LNCAP (cell line): ENCODE measurements around the gene CEP112.

ENCODE experiments used
- TF ChIP-seq, protein P1 (sequence below): fragments of 450-650 bp; IDR thresholded peaks from 2 replicates; pipeline ENCODE4 v1.5.1; 2017; ENCODE audit warnings: mild to moderate bottlenecking

CEP112 gene

DNA sequence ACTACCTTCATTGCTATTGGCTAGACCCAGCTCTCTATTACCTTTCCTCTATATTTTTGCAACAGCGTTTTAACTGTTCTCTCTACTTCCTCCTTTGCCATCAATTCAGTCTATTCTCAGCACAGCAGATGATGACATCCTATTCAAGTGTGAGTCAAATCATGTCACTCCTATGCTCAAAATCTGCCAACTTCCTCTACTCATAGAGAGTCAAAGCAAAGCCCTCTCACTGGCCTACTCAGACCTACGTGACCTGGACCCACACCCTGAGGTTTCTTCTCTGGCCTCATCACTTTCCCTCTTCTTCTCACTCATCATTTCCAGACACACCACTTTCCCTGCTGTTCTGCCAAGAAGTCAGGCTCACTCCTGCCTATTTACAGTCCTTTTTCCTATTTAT, 341.4 kb downstream of the CEP112 start:
- TF ChIP-seq, protein P1, sequence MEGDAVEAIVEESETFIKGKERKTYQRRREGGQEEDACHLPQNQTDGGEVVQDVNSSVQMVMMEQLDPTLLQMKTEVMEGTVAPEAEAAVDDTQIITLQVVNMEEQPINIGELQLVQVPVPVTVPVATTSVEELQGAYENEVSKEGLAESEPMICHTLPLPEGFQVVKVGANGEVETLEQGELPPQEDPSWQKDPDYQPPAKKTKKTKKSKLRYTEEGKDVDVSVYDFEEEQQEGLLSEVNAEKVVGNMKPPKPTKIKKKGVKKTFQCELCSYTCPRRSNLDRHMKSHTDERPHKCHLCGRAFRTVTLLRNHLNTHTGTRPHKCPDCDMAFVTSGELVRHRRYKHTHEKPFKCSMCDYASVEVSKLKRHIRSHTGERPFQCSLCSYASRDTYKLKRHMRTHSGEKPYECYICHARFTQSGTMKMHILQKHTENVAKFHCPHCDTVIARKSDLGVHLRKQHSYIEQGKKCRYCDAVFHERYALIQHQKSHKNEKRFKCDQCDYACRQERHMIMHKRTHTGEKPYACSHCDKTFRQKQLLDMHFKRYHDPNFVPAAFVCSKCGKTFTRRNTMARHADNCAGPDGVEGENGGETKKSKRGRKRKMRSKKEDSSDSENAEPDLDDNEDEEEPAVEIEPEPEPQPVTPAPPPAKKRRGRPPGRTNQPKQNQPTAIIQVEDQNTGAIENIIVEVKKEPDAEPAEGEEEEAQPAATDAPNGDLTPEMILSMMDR = no peak

DNA sequence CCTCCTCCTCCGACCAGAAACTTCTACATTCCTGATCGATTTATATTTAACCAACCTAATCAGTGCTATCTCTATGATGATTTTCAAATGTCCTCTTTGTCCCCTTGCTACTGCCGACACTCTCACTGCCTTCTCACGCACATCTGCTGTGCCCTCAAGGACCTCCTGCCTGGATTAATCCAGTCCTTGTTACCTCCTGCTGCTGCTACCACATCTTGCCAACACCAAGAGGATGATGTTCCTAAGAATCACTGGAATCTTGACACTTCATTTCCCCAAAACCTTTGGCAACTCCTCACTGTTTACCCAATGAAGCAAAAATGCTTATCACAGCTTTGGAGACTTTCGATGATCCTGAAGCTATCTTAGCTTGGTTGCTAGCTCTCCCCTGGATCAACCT, 343.2 kb downstream of the CEP112 start:
- TF ChIP-seq, protein P1 = no peak

DNA sequence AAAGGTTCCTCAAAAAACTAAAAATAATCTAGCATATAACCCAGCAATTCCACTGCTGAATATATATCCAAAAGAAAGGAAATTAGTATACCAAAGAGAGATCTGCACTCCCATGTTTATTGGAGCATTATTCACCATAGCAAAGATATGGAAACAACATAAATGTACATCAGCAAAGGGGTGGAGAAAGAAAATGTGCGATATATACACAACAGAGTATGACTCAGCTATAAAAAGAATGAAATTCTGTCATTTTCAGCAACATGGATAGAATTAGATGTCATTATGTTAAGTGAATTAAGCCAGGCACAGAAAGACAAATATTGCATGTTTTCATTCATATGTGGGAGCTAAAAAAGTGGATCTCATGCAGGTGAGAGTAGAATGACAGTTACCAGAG, 350.8 kb downstream of the CEP112 start:
- TF ChIP-seq, protein P1 = no peak

DNA sequence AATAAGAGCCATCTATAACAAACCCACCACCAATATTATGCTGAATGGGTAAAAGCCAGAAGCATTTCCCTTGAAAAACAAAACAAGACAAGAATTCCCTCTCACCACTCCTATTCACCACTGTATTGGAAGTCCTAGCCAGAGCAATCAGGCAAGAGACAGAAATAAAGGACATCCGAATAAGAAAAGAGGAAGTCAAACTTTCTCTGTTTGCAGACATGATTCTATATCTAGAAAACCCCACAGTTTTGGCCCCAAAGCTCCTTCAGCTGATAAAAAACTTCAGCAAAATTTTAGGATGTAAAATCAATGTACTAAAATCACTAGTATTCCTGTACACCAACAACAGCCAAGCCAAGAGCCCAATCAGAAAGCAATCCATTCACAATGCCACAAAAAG, 358.7 kb downstream of the CEP112 start:
- TF ChIP-seq, protein P1 = no peak

DNA sequence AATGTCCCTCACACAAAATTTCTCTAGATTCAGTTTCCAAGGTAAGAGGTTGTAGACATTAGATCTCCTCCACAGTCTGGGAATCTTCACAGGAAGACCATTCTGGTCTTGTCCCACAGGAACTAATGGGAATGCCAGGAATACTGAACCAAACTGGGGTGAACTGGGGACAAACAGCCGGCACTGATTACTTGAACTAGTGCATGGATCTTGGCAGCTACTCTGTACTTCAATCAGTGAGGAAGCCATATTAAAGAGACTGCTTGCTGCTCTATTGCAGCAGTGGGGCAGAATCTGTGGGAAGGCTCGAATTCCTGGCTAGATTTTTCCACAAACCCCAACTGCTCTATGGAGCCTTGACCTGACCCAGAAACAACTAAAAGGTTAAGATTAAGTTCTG, 361.6 kb downstream of the CEP112 start:
- TF ChIP-seq, protein P1 = no peak

DNA sequence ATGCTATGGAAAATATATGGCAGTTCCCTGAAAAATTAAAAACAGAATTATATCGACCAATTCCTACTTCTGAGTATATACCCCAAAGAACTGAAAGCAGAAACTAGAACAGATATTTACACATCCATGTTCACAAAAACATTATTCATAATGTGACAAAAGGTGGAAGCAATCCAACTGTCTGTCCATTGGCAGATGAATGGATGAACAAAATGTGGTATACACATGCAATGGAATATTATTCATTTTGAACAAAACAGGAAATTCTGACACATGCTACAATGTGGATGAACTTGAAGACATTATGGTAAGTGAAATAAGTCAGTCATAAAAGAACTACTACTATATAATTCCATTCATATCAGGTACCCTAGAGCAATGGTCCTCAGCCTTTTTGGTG, 367.0 kb downstream of the CEP112 start:
- TF ChIP-seq, protein P1 = no peak

DNA sequence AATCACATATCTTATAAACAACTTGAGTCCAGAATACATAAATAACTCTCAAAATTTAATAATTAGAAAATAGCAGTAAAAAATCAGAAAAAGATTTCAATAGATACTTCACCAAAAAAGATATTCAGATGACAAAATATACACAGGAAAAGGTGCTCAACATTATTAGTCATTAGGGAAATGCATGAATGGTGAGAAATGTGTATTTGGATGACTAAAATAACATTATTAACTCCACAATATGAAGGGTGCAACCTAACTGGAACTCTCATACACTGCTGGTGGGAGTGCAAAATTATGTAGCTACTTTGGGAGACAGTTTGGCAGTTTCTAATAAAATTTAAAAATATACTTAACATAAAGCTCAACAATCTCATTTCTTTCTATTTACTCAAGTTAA, 368.2 kb downstream of the CEP112 start:
- TF ChIP-seq, protein P1 = no peak

DNA sequence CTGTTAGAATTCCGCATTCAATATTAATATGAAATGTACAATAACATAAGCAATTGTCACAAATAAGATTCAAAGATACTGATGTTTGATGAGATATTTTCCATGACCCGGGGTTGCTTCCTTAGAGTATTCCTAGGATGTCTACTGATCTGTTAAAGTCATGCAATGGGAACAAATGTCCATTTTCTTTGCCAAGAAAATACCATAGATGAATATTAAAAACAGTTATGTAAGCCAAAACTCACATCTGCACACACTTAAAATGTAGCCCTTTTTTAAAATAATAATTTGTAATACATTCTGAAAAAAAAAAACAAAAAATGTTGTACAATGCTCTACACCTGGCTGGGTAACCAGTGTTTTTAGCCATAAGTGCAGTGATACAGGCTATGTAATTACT, 371.1 kb downstream of the CEP112 start:
- TF ChIP-seq, protein P1 = no peak
